HG02763 (cell line): ENCODE data around the gene MAPK12.

Experiments used
- ATAC-seq: cut with Tn5 transposase; IDR thresholded peaks from one replicate; pipeline ENCODE4 v1.9.1; 2021; ENCODE audit warnings: mild to moderate bottlenecking, moderate library complexity; ENCODE audit not compliant: unreplicated experiment

The MAPK12 gene

DNA sequence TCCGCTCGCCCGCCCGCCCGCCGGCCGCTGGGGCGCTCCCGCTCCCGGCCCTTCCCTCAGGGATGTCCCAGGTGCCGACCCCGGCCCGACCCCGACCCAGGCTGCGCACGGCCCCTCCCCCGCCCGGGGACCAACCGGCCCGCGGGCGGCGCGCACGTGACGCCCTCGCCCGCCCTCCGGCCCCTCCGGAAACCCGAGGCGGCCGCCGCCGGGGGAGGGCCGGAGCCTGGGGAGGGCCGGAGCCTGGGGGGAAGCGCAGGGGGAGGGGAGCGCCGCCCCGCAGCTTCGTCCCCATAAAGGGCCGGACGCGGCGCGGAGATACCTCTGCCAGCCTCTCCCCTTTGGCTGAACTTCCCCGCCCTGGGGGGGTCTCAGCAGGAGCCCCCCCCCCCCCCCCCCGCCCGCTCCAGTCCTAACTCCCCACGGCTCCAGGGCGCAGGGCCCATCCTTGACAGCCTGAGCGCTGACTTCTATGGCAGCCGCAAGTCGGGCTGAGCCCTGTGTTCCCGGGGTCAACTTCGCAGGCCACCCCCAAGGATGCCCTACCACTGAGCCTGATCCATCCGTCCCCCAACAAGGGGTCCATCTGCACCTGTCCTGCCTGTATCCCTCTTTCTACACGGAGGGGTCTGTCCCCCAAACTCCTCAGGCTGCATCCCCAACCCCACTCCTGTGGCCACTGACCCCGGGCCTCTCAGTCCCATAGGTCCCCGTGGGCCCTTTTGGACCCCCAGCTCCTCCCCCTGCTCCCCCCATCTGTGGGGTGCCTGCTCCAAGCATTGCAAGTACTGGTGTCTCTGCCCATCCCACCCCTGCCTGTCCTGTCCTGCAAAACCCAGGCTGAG, at the start of gene MAPK12:
MAPK12 (minus strand) TSS at position 69 of the 845 bp plus-strand sequence. CDS start 174 bp downstream, outside the sequence.
- no peak for ATAC-seq

DNA sequence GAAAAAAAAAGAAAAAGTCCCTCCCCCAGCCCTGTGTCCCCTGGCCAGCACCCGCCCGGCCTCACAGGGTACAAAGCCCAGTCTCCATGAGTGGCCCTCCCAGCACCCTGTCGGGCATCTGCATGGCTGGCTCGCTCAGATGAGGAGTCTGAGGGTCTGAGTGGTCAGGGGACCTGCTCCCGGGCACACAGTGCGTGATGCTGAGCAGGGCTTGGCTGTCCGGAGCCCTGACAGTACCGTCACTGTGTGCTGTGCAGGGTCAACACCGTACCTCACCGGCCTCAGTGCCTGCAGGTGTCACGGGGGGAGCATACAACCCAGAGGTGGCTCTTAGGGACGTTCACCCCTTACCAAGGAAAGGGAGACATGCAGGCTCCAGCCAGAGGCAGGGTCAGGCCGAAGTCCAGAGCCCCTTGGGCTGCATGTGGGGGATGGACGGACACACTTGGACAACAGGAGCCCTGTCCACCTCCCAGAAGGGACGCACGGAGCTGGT, 49.5 kb upstream of the MAPK12 start:
- ATAC-seq, result no peak

DNA sequence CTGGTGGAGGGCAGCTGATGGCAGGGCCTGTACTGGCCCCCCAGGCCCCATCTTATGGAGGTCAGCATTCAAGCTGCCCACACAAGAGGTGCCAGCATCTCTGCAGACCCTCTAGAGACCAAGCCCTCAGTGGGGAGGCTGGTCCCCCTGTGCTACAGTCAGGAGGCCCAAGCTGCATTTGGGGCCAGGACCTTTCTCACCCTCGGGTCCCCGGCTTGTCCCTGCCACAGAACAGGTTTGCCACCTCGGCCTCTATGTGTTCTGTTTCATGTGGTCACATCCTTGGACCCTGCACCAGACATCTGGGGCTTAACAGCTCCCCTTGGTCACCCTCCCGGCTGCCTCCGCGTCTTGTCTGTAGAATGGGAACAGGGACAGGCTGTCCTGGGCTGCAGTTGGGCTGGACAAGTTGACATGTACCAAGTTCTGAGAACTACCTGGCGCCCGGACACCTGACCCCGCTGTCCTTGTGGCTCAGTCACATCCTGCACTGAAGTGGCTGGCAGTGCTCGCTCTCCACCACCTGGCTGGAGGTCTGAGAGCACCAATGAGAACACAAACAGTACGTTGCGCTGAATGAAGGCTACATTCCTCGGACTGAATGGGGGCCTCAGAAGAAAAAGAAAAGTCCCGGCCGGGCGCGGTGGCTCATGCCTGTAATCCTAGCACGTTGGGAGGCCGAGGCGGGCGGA, 48.7 kb upstream of the MAPK12 start:
- no peak for ATAC-seq

DNA sequence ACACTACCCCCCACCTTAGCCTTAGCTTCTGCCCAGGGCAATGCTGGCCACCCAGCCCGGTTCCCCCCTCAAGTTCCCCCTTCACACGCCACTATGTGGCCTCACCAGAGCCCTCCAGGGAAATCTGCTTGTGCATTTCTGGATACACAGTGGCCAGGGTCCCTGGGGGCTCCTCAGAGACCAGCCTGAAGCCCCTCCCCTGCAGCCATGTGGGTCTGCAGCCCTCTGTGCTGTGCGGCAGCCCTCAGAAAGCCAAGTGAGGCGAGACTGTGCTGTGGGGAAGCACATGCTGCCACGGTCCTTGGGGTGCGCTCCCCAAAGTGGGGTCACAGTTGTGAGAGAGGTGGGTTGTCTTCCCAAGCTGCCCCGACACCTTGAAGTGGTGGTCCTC, 48.1 kb upstream of the MAPK12 start:
- no peak for ATAC-seq

DNA sequence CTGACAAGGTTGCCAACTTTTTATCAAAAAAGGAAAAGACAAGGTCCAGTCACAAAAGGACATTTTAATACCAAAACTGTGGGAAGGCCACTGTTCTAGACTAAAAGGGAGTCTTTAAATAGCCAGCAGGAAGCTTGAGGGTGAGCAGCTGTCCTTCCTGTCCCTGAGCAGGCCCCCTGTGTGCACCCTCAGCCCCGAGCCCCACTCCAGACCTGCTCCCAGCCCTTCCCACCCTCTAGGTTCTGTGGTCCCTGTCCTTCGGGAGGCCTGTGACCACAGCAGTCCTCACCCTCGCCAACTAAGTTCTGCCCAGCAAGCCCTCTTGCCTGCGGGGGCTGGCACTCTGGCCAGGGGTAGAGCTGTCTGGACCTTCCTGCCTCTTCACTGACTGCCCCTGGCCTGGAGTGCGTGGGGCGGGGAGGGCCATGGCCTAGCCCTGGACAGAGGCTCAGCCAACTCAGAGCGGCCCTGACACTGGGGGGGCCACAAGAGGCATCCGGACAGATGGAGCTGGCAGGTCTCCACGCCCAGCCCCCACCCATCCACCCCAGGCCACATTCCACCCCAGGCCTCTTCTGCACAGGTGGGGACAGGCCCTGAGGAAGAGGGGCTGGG, 47.6 kb upstream of the MAPK12 start:
- no peak for ATAC-seq

DNA sequence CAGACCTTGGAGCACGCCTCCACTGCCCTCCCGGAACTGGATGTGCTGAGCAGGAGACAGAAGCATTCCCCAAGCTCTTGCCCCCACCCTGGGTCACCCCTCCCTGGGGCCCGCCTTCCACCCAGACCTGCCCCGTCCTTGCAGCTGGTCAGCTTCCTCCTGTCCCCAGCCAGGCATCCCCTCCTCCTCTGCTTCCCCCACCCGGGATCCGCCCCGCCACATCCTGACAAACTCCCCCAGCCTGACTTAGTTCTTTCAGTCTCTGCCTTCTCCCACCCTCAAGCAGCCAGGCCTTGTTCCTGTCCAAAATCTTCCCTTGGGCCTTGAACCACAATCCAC, 47.1 kb upstream of the MAPK12 start:
- no peak for ATAC-seq

DNA sequence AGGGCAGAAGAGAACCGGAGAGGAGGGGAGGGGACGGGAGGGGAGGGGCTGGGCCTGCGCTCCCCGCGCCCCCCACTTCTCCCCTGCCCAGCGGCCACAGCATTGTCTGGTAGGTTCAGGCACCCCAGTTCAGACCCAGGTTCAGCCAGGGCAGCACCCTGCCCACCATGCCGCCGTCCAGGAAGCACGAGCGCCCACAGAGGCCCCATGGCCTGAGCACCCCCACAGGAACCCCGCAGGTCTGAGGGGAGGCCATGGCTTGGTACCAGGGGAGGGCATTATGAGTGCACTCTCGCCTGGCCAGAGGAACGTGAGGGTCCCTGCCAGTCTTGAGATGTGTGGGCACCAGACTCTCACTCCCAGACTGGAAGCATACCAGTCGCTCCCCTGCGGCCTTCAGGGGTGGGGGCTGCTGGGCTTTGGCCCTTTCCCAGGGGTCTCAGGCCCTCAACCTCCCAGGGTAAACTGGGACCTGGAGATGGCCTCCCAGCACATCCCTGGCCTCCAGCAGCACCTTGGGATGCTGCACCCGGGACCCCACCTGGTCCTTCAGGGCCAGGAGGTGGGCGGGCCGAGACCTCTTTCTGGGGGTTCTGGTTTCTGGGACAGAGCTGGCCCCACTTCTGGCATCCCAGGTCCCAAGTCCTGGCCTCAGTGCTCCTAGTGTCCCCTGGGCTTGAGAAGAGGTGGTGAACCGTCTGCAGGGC, 46.6 kb upstream of the MAPK12 start:
- ATAC-seq, result no peak

DNA sequence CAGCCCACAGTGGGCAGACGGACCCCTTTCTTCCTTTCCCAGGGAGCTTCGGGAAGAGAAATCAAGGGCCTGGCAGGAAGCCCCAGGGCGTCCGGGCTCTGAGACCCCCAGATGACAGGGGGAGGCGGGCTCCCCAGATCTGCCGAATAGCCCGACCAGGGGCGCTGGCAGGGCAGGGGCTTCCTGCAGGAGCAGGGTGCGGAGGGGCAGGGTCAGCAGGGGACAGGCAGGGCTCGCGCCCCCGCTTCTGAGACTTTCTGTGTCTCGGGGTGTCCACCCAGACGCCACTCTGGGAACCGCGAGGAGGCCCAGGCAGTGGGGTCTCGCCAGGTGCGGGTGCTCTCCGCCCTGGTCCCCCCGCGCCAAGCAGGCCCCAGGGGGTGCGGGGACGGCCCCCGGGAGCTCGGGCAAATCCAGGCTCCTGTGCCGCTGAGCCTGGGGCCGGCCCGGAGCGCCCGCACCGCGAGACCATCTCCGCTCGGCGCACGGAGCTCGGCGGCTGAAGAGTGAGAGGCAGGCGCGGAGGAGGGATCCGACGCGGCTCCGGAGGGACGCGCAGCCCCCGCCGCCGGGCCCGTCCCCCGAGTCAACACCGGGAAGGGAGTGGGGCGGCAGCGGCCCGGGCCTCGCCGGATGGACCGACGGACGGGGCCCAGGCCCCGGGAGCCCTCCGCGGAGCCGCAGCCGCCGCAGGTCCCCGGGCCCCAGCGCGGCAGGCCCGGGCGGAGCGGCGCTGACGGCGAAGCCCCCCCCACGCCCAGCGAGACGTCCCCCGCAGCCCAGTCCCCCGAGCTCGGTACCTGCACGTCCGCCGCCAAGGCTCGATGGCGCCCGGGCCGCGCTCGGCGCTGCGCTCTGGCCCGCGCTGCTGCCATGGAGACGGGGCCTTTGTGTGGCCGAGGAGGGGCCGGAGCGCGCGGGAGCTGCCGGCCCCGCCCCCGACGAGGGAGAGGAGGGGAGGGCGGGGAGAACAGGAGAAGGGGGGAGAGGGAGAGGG, 45.6 kb upstream of the MAPK12 start, which contains the start of gene PLXNB2:
PLXNB2 (minus strand) TSS at position 894 of the 997 bp plus-strand sequence. CDS start 17,062 bp downstream, outside the sequence.
- no peak for ATAC-seq

DNA sequence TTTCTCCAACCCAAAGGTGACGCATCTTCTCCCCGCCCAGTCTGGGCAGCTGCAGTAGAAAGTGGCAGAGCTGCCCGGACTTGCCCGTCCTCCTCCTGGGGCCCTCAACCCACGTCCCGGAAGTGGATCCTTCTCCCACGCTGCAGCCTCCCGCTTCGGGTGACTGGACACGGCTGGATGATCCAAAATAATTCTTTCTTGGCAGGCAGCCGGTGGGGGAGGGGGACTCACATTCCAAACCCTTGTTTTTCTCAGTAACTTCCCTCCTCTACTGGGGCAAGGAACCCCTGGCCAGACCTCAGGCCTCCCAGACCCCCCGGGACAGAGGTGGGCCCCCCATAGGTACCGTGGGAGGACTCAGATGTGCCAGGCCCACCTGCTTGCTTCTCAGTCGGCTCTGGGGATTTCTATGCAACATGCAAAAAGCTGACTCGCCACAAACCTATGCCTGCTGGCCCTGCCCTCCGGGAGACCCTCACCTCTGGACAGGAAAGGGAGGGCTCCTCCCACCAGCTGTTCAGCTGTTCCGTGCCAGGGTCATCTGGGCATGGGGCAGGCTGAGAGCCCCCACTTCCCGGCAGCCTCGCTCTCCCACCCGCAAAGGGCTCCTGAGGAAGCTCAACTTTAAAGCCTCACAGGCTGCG, 44.6 kb upstream of the MAPK12 start:
- ATAC-seq, result peak; percentile 34

DNA sequence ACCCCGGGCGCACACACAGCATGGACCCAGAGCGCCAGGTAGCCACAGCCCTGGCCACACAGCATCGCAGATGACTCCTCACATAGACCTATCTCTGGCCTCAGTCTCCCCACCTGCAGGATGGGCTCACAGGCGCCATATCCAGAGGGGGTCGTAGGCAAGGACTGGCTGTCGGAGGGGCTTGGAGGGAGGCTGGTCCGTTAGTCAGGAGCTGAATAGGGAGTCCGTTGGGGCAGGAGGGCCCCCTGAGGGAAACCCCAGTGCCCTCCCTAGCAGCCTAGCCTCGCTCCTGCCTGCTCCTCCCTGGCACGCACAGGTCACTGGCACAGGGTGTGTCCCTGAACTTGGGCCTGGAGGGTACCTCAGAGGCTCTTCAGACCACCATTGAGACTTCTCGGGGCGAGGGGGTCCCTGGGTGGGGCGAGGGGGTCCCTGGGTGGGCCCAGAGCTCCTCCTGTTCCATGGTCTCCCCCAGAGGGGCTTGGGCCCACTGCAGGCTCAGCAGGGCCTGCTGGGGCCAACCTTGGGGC, 44.0 kb upstream of the MAPK12 start:
- ATAC-seq, result peak; percentile 8

DNA sequence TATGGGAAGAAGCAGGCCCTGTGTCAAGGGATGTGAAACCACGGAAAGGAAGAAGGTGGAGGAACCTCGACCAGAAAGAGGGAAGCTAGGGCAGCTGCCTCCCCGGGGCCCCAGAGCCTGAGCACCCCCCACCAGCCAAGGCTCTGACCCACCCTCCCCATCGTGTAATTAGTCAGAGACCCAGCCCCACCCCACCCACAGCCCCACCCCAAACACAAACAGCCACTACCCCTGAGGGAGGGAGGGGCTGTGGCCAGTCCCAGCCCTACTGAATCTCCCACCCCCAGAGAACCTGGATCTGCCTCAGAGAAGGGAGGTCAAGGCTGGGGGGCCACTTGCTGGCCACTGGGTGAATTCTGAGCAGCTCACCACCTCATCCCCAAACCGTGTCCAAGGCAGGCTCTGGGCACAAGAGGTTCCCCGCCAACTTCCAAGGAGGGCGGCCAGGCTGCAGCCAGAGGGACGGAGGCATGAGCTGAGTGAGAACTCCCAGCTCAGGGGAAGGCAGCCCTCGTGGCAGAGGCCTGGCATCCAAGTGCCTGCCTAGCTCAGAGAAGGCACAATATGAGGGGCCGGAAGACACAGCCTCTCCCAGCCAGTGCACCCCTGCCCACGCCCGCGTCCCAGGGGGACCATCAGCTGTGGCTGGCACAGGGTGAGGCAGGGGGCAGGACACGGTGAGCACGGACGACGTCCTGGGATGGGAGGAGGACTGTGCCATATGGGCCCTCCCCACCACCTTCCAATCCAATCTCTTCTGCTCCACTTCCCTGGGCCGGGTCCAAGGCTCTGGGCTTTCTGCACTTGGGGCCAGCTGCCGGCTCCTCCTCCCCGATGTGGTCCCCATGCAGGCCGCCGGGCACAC, 43.3 kb upstream of the MAPK12 start:
- no peak for ATAC-seq

DNA sequence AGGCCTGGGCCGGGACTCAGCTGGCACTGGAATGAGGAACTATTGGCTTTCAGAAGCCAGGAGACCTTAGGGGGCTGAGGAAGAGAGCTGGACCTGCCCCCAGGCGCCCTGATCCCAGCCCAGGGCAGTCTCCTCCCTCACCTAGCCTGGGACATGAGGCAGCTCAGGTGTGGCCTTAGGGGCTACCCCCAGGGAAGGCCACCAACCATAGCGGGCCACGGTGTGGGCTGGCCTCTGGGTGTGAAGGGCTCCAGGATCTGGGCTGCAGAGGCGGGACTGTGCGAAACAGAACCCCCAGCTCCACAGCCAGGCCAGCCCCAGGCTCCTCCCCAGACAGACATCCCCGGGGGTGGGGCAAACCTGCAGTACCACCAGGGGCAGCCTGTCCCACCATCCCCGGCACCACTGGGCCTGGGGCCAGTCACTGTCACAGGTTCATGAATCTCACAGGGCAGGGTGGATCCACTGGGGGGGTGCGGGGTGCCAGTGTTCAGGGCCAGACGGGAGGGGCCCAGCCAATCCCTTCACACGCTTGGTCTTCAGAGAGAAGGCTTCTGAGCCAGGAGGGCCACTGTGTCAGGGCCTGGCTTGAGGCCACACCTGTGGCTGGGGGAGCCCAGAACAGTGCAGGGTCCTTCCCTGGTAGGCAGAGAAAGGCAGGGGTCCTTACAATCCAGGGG, 42.5 kb upstream of the MAPK12 start:
- no peak for ATAC-seq

DNA sequence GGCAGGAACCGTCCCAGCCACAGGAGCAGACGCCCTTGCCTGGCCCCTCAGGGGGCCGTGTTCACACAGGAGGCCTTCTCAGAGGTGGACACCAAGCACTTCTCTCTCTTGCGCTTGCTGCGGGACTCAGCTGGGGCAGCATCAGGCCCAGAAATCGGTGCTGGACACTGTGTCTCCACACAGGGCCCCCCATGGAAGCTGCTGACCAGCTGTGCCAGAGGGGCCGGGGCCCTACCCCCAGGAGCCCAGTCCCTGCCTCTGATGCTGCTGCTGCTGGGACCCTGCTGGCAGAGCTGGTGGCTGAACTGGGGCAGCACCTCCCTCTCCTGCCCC, 42.0 kb upstream of the MAPK12 start:
- ATAC-seq, result no peak

DNA sequence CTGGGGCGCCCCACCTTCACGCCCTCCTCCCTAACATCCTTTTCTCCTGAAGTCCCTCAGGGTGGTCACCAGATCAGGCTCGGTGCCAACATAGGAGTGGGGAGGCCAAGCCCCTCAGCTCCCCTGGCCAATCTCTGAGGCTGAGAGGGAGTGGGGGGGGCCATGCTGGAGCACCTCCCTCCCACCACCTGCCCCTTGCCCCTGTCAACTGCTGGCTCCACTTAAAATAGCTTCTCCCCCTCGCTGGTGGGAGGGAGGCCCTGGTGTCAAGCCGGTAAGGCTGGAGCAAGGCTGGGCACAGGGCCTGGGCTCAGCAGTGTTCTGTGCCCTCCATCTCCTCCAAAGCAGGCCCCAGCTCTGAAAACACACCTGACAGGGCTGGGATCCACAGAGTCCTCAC, 41.1 kb upstream of the MAPK12 start:
- no peak for ATAC-seq

DNA sequence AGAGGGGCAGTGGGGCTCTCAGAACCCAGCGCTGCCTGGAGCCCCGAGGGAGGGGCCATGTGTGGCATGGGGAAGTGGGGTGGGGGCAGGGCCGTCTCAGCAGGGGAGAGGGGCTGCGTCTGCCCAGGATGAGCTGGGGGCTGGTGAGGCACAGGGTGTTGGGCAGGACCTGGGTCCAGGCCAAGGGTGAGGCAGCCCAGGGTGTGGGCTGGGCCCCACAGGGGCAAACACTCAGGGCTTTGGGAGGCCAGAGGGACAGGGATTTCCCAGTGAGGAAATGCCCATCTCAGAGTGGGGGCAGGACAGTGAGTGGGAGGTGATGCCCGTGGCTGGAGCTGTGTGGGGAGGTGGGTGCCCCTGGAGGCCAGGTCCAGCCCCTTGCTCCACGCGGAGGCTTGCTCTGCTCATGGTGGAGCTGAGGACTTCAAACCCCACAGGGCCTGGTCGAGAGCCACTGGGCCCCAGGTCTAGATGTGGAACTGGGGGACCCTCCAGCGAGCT, 40.6 kb upstream of the MAPK12 start:
- ATAC-seq, result no peak

DNA sequence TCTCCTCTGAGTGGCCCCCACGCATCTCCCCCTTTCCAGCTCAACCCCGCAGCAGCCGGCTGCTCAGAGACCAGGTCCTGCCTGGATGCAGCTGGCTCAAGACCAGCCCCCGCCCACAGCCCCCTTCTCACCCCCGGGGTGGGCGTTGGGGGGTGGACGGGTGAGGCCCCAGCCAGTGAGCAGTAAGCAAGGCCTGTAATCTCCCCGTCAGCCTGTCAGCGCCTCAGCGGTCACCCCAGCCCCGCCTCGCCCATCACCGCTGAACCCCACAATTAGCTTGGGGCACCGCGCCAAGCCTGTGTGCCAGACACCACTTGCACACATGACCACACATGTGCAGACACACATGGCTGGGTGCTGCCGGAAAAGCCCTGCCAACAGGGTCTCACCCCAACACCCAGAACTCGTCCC, 40.1 kb upstream of the MAPK12 start:
- ATAC-seq, result no peak

DNA sequence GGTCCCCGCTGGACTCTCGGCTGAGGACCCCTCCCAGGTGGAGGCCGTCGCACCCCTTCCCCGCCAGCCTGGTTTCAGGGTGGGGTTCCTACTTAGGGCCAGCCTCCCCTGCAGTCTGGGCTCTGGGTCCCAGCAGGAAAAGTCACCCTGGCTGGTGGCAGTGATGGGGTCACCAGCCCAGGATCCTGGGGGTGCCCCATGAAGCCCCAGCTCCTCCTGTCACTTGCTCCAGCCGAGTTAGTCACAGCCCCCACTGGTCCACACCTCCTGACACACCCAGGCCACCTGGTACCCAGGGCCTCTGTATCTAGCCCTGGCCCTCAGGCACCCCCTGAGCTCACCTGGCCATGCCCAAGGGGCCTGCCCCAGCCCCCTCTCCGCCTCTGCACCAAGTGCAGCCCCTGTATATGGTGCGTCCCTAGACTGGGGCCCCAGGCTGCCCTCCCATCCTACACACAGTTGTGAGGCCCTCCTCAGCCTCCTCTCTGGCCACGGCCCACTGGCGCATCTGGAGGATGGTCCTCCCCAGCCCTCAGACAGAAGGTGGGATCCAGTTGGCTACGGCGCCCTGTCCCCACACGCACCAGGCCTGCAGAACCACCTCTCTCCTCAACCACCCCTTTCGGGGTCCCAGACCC, 39.3 kb upstream of the MAPK12 start:
- ATAC-seq, result no peak
